ENCODE measurements around the gene MED12. TPM values are rescaled to one million over a fixed set of nuclear protein-coding genes. Genes with fewer than 3 reads are reported as not detected.

MED12 gene
- total and polyA plus RNA-seq, 10 of the 15 experiments (the other 5 are each of a cell fraction or from before 2014, with no cell fraction given): 0.68 to 28.5 (median 13.7) TPM

DNA sequence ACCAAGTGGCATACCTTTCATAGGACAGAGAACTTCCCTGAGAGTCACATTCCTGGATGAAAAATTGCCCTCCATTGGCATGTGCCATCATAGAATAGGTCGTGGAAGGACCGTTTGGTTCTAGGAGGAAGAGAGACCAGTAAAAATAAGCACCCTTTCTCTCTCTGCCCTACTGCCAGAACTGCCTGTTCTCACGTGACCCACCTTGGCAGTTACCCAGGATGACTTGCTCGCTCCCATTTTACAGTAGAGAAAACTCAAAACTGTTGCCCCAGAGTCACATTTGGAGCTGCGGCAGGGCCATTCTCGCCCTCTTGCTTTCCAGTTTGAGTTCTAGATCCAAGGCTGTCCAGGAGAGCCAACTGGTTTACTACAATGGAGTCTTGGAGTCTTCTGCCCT, 25.1 kb downstream of the MED12 start:
- ATAC-seq: no peak
- Histone ChIP-seq H3K79me2 (ENCODE audit: control insufficient read depth, insufficient read depth, low read length) (no peaks in the 10 kb centered on the region), H3K27ac (ENCODE audit: control insufficient read depth, insufficient read depth) (no peak overlapping the region), H3K4me2 (ENCODE audit: control insufficient read depth, insufficient read depth) (no peak overlapping the region), H3K4me1 (ENCODE audit: control insufficient read depth, insufficient read depth, low read length) (no peaks in the 10 kb centered on the region; the same call in 1 of the 2 replicates), H3K36me3 (ENCODE audit: control insufficient read depth in 2 of 2, insufficient read depth in 2 of 2, low read length in 1 of 2) (no peaks in the 10 kb centered on the region; a peak in 1 of 4 replicates), H3K27me3 (replicated peaks in 1 of 2; ENCODE audit: control insufficient read depth in 2 of 2, insufficient read depth in 2 of 2, low read length in 1 of 2) (no peaks in the 10 kb centered on the region), H4K20me1 (ENCODE audit: control insufficient read depth, insufficient read depth) (no peaks in the 10 kb centered on the region), H3K9ac (ENCODE audit: control insufficient read depth, insufficient read depth, low read length) (no peak overlapping the region), H3K9me3 (replicated peaks; ENCODE audit: control insufficient read depth, insufficient read depth, low read length) (no peaks in the 10 kb centered on the region), H3K4me3 (no peak overlapping the region), H2AFZ (ENCODE audit: control insufficient read depth, low read depth, low read length) (no peak overlapping the region)
- ChIA-PET RAD21 (ENCODE audit: unreplicated experiment) (no interaction called here), CTCF (no interaction called here), SMC1A (ENCODE audit: uncharacterized antibody, unreplicated experiment) (no interaction called here), POLR2A (no interaction called here)
- in situ Hi-C loops (cut with MboI): no loop called here
- WGBS (ENCODE audit: insufficient coverage, insufficient replicate concordance, low lambda C conversion rate, missing lambda C conversion rate): 67% methylated on average over 6 of the region's 6 CpGs
- no TSS peak for BruUV-seq (replicated peaks)
- no peak for DNase-seq (ENCODE audit: low read depth, low spot score)
- TF ChIP-seq ZZZ3 (IDR thresholded peaks at IDR 0.05; ENCODE audit: control insufficient read depth, insufficient read length, low read depth): no peak
- no peak for TF ChIP-seq MXI1 (IDR thresholded peaks at IDR 0.05; ENCODE audit: low read depth, low read length)
- TF ChIP-seq, protein P1, sequence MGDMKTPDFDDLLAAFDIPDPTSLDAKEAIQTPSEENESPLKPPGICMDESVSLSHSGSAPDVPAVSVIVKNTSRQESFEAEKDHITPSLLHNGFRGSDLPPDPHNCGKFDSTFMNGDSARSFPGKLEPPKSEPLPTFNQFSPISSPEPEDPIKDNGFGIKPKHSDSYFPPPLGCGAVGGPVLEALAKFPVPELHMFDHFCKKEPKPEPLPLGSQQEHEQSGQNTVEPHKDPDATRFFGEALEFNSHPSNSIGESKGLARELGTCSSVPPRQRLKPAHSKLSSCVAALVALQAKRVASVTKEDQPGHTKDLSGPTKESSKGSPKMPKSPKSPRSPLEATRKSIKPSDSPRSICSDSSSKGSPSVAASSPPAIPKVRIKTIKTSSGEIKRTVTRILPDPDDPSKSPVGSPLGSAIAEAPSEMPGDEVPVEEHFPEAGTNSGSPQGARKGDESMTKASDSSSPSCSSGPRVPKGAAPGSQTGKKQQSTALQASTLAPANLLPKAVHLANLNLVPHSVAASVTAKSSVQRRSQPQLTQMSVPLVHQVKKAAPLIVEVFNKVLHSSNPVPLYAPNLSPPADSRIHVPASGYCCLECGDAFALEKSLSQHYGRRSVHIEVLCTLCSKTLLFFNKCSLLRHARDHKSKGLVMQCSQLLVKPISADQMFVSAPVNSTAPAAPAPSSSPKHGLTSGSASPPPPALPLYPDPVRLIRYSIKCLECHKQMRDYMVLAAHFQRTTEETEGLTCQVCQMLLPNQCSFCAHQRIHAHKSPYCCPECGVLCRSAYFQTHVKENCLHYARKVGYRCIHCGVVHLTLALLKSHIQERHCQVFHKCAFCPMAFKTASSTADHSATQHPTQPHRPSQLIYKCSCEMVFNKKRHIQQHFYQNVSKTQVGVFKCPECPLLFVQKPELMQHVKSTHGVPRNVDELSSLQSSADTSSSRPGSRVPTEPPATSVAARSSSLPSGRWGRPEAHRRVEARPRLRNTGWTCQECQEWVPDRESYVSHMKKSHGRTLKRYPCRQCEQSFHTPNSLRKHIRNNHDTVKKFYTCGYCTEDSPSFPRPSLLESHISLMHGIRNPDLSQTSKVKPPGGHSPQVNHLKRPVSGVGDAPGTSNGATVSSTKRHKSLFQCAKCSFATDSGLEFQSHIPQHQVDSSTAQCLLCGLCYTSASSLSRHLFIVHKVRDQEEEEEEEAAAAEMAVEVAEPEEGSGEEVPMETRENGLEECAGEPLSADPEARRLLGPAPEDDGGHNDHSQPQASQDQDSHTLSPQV (IDR thresholded peaks at IDR 0.05): no peak
- no peak for TF ChIP-seq EZH2 (IDR thresholded peaks at IDR 0.05; ENCODE audit: borderline replicate concordance, control insufficient read depth, low read depth, low read length)
- TF ChIP-seq, protein P2, sequence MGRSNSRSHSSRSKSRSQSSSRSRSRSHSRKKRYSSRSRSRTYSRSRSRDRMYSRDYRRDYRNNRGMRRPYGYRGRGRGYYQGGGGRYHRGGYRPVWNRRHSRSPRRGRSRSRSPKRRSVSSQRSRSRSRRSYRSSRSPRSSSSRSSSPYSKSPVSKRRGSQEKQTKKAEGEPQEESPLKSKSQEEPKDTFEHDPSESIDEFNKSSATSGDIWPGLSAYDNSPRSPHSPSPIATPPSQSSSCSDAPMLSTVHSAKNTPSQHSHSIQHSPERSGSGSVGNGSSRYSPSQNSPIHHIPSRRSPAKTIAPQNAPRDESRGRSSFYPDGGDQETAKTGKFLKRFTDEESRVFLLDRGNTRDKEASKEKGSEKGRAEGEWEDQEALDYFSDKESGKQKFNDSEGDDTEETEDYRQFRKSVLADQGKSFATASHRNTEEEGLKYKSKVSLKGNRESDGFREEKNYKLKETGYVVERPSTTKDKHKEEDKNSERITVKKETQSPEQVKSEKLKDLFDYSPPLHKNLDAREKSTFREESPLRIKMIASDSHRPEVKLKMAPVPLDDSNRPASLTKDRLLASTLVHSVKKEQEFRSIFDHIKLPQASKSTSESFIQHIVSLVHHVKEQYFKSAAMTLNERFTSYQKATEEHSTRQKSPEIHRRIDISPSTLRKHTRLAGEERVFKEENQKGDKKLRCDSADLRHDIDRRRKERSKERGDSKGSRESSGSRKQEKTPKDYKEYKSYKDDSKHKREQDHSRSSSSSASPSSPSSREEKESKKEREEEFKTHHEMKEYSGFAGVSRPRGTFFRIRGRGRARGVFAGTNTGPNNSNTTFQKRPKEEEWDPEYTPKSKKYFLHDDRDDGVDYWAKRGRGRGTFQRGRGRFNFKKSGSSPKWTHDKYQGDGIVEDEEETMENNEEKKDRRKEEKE (IDR thresholded peaks at IDR 0.05): no peak
- FAIRE-seq: no peak
- intact Hi-C loops (cut with micrococcal nuclease; ENCODE audit: unreplicated experiment): no loop called here
